Lung microvascular endothelial cell (primary cell): ENCODE data around the gene ATF3. TPM values are rescaled to one million over a fixed set of nuclear protein-coding genes. Genes with fewer than 3 reads are reported as not detected.
"Not testable (repeated sequence)": the region's sequence is repeated elsewhere in the genome, so short reads cannot be mapped to it uniquely, and the experiment has no call there.

Source experiments
- DNase-seq, 2 donors: peaks; one replicate each; pipeline versions ENCODE4 v3.0.0 to v3.0.0-alpha.2; 2010; ENCODE audit warnings: low read depth in 2 of 2
- total RNA-seq: library from RNA; depleted of rRNA; stranded (reverse); fragments of >200 nt; gene quantifications from 2 replicates; pipeline ENCODE4 v1.2.1, GENCODE V29; 2014

The ATF3 gene
- total RNA-seq, 1 donor from 2014 or later: 1.2 TPM

GRCh38 chr1:212649020-212649419 lies 40.5 kb downstream of the ATF3 start:
- no peak for DNase-seq

GRCh38 chr1:212650228-212650627 lies 41.7 kb downstream of the ATF3 start:
- DNase-seq: no peak

- peak in 1 of 2 donors; percentile 63 for DNase-seq
Observed at GRCh38 chr1:212651521-212651920, 43.0 kb downstream of the ATF3 start.

- DNase-seq: no peak
Observed at GRCh38 chr1:212651977-212652376, 43.4 kb downstream of the ATF3 start.

GRCh38 chr1:212652609-212653008 lies 44.0 kb downstream of the ATF3 start:
- DNase-seq: no peak

GRCh38 chr1:212655668-212656440 lies 47.3 kb downstream of the ATF3 start:
- no peak for DNase-seq

GRCh38 chr1:212656730-212657129 lies 48.2 kb downstream of the ATF3 start:
- no peak for DNase-seq

- not testable (repeated sequence) for DNase-seq
Observed at GRCh38 chr1:212658250-212658649, 49.7 kb downstream of the ATF3 start.

GRCh38 chr1:212664409-212665199 lies 56.0 kb downstream of the ATF3 start:
- DNase-seq: no peak

- peak; percentile 86 to 94 for DNase-seq
Observed at GRCh38 chr1:212665241-212666115, 56.9 kb downstream of the ATF3 start.

GRCh38 chr1:212666116-212666775 lies 57.7 kb downstream of the ATF3 start:
- no peak for DNase-seq

GRCh38 chr1:212667223-212668139 lies 58.9 kb downstream of the ATF3 start:
- peak; percentile 98 for DNase-seq

- DNase-seq: no peak
Observed at GRCh38 chr1:212668477-212668876, 59.9 kb downstream of the ATF3 start.

- DNase-seq: peak; percentile 70 to 89
Observed at GRCh38 chr1:212669102-212669501, 60.5 kb downstream of the ATF3 start.

- no peak for DNase-seq
Observed at GRCh38 chr1:212669600-212669999, 61.0 kb downstream of the ATF3 start.

GRCh38 chr1:212670301-212670700 lies 61.7 kb downstream of the ATF3 start:
- DNase-seq: no peak
